ENCODE measurements around the gene MAL.

GRCh38 chr2:95052804-95053479 is 27.4 kb downstream of the MAL start:
- TF ChIP-seq CTCF (IDR thresholded peaks at IDR 0.05) (no peak), EP300 (IDR thresholded peaks at IDR 0.05) (no peak), POLR2AphosphoS5 (IDR thresholded peaks at IDR 0.05) (no peak), POLR2A (IDR thresholded peaks at IDR 0.05) (no peak)

Measured in upper lobe of left lung (tissue), 4 donors.